Esophagus mucosa (tissue), 1 donor: ENCODE results near the gene RBPJ. TPM values are rescaled to one million over a fixed set of nuclear protein-coding genes. Genes with fewer than 3 reads are reported as not detected.
A peak's percentile ranks its signal among the peaks of the same experiment; 100 is the strongest.

Source experiments
- ATAC-seq: fragments of 200-7000 bp; cut with Tn5 transposase; one replicate; pipeline ENCODE4 v1.9.1; 2020
- total RNA-seq: library from RNA; stranded (reverse); gene quantifications from one replicate; pipeline ENCODE4 v1.2.4, GENCODE V29; 2023
- donor health status: DM: yes; HTN: yes; CAD: no.

The RBPJ gene
- total RNA-seq, 1 donor from 2014 or later = 23.6 TPM

- no peak for ATAC-seq
These were observed 100.1 kb downstream of the RBPJ start for GRCh38 chr4:26420913-26421312.

- no peak for ATAC-seq
These were observed 103.3 kb downstream of the RBPJ start for GRCh38 chr4:26424153-26424552.

DNA sequence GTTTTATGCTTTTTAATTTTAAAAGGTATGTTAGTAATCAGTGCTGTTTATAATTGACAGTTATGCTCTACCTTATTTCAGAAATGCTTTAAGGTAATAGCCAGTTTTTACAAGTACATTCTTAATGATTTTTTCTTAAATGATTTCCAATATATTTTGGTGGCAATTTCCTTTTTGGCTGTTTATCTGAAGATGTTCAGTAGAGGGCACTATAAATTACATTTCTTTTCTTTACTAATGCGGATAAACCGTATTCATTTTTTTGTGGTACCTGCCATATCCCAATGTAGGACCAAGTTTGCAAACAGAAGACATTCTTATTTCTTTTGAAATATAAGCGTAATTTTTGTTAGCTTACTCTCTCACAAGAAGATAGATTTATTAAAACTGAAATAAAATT, 104.0 kb downstream of the RBPJ start:
- no peak for ATAC-seq

- ATAC-seq = no peak
These were observed 105.1 kb downstream of the RBPJ start for GRCh38 chr4:26425953-26426352.

- ATAC-seq = no peak
These were observed 106.1 kb downstream of the RBPJ start for GRCh38 chr4:26426892-26427291.

- ATAC-seq = no peak
These were observed 109.1 kb downstream of the RBPJ start for GRCh38 chr4:26429910-26430309.

DNA sequence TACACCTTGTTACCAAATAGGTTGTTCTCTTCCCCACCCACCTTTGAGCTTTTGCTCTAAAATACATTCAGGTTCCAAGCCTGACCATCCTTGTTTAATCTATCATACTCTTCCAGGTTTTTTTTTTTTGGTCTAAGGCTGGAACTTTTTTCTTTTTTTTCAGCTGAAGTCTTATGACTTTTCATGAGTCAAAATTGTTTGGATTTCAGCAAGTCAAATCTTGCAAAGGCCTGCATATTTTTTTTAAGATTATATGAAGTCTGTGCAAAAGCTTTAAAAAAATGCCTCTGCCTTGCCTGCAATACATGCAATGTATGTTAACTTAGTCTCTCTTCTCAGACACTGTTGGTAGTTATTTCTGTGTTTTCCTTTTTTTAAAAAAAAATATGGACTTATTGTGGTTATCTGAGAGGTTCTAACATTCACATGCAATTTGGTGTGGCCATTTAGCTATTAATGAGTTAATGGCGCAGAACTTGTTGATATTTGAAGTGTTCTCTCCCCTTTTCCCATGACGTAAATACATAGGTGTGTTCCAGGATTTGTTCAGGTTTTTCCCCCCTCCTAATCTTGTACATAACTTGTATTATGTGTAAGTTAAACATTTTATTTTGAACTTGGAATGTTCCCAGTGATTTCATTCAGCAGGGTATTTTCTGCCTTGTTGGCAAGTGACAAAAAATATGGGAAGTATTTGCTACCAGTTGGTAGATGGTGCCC, 110.8 kb downstream of the RBPJ start:
- no peak for ATAC-seq

DNA sequence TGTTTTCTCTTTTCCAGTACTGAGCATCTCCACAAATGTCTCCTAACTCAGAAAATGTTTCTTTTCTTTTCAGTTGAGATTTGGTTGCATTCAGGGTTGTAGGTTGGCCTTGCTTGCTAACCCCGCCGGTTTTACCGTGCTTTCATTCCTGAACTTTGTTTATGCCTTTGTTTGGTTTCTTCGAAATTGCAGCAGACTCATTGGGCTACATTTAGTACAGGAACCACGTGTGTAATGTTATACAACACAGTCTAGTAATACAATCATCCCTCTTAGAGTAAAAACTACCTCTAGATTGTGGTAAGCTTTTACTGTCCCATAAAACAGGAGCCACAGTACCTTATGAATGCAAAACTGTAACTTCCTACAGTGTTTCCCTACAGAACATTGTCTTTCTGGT, 111.6 kb downstream of the RBPJ start:
- ATAC-seq = no peak

GRCh38 chr4:26433556-26433955, 112.7 kb downstream of the RBPJ start:
- no peak for ATAC-seq

DNA sequence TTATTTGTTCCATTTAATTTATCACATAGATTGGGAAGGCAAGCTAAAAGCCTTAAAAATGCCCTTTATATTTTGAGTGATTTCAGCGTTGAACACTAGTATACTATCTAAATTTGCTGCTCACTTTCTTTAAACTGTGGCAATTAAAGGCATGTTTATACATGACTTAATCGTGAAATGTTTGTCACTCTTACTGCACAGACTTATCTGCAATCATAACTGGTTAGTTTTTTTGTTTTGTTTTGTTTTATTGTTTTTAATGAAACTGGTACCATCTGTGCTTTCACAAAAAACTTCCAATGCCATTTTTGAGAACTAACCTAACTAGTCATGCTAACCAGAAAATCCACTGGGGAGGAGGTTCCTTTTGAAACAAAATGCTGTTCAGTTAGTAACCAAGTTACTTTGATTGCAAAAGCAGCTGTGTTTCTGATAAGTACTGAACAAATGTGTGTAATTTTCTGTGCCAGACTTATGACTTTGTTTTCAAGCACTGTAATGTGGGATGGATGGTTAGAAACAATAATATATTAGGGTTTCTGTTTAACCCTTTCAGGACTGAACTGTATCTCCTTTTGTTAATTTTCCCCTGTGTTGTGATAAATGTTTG, 113.3 kb downstream of the RBPJ start:
- no peak for ATAC-seq

DNA sequence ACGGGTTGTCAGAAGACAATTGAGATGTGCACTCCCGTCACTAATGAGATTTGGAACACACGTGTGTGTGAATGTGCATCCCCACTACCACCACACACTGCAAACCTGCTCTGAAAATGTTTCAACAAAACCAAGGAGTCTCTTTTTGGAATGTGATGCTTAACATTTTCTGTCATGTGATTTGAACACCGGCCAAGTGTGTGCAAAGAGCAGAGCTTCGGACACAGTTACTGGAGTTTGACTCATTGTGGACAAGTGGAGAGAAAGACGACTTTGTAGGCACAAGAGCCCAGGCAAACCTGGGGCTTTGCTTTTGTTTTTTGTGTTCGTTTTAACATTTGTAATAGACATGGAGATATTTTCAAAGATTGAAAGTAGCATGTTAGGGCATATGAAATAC, 120.3 kb downstream of the RBPJ start:
- ATAC-seq = no peak

- ATAC-seq = no peak
These were observed 121.0 kb downstream of the RBPJ start for GRCh38 chr4:26441771-26442170.

DNA sequence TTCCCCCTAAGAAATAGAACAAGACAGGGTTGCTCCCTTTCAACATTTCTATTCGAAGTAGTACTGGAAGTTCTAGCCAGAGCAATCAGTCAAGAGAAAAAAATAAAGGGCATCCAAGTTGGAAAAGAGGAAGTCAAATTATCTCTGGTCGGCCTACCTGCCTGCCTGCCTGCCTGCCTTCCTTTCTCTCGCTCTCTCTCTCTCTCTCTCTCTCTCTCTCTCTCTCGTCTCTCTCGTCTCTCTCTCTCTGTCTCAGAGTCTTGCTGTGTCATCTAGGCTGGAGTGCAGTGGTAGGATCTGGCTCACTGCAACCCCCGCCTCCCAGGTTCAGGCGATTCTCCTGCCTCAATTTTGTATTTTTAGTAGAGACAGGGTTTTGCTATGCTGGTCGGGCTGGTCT, 126.6 kb downstream of the RBPJ start:
- no peak for ATAC-seq

- no peak for ATAC-seq
These were observed 129.6 kb downstream of the RBPJ start for GRCh38 chr4:26450418-26450817.

DNA sequence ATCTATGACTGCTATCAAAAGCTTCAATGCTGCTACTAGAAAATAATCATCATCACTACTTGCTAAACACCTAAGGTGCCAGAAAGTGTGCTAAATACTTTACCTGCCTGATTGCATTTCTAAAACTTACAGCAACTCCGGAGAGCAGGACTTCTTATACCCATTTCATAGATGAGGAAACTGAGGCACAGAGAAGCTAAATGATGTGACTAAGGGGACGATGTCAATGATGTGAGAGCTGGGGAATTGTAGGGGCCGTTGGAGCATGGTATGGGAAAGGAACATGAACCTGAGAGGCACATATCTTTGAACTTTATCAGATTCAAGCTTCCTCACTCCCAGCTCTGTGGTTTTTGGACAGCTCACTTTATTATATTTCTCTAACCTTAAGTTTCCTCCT, 130.8 kb downstream of the RBPJ start:
- no peak for ATAC-seq

DNA sequence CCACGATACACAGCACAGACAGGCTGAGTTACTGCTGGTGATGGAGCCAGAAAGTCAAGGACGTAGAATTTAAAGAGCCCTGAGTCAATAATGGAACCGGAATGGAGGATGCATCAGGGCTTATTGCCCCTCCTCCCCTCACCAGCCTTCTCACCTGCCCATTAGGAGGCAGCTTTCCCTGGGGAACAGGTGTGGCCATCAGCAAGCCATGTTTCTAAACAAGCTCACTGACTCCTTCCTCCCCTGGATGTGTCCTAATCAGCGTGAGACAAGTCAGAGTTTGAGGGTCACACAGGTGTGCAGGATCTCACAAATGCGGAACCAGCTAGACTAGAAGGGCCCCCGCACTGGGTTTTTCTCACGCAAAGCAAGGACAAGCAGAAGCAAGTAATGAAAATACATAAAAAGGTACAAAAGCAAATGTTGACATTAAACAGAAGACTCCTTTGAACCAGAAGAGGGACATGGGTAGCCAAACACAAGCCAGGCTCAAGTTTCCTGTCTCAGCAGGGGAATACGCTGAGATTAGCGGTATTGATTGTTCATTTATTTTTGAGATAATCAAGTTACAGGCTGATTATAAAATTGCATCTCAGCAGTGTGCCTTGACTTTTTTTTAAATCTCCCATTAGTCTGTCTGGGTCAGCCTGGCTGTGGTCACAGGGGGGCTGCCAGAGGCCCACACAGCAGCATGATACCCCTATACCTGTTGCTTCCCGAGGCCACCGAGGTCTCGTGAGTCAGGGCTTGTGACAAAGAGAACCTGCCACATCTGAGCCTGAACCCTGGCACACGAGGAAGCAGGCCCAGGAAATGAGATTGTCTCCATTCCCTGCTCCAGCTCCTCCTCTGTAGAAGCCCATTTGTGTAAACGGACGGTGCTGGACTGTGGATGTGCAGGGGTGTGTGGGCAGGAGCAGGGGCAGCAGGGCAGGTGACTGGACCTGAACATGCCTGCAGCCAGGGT, 132.0 kb downstream of the RBPJ start:
- ATAC-seq = no peak

- ATAC-seq = no peak
These were observed 134.1 kb downstream of the RBPJ start for GRCh38 chr4:26454961-26455360.

DNA sequence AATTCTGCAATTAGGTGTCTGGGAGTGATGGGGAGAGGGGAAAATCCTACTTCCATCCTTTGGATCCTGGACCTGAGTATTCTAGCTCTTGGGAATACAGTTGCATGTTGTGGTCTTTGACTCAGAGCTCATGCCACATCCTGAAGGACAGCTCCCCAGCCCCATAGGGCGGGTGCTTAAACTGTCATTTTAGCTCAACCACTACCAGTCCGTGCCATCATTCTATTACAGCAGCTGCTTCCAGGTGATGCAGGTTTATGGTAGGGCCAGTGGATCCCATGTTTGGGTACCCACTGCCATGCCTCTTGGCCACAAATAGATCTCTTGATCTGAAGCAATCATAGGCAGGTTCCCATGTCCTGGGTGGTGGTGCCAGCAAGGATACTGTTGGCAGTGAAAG, 134.8 kb downstream of the RBPJ start:
- no peak for ATAC-seq

DNA sequence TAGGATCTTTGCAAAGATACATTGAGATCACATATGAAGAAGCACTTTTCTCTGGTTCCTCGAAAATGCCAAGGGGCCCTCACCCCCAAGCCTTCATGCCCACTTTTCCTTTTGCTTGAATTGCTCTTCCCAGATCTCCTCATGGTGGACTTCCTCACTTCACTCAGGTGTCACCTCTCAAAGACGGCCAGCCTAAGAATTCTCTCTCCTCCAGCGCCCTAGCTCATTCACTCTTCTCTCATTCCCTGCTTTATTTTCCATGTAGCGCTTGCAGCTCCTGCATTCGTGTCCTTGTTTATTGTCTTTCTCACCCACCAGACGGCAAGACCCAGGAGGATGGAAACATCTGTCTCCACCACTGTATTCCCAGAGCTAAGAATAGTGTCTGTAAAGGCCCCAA, 136.6 kb downstream of the RBPJ start:
- ATAC-seq = no peak

GRCh38 chr4:26458157-26458561, 137.3 kb downstream of the RBPJ start:
- no peak for ATAC-seq

GRCh38 chr4:26459054-26459755, 138.4 kb downstream of the RBPJ start:
- peak; percentile 45 for ATAC-seq

GRCh38 chr4:26459756-26460530, 139.1 kb downstream of the RBPJ start:
- ATAC-seq = no peak
